Measurements from ENCODE around the gene TRIM33. TPM values are rescaled to one million over a fixed set of nuclear protein-coding genes. Genes with fewer than 3 reads are reported as not detected.
"Not testable (repeated sequence)": the region's sequence is repeated elsewhere in the genome, so short reads cannot be mapped to it uniquely, and the experiment has no call there.

Gene TRIM33
- total RNA-seq, 1 donor from 2014 or later, result 39.0 TPM

GRCh38 chr1:114468710-114469468 lies 42.1 kb downstream of the TRIM33 start:
- intact Hi-C loops (cut with micrococcal nuclease), result loop anchor here (2.0 to 5.0 kb wide), 2 partner anchors 14 to 43 kb away; partner anchors contain the start of gene TRIM33

- intact Hi-C loops (cut with micrococcal nuclease), result loop anchor here (2.0 to 5.0 kb wide), 2 partner anchors 15 to 44 kb away; partner anchors contain the start of gene TRIM33
Observed at GRCh38 chr1:114468047-114468446, 43.0 kb downstream of the TRIM33 start.

GRCh38 chr1:114467491-114467890 lies 43.5 kb downstream of the TRIM33 start:
- intact Hi-C loops (cut with micrococcal nuclease), result loop anchor here (1.0 to 5.0 kb wide), 2 partner anchors 8 to 45 kb away; partner anchors contain the start of gene TRIM33

- intact Hi-C loops (cut with micrococcal nuclease), result loop anchor here (1.0 to 5.0 kb wide), 2 partner anchors 7 to 46 kb away; partner anchors contain the start of gene TRIM33
Observed at GRCh38 chr1:114466334-114467014, 44.5 kb downstream of the TRIM33 start.

- intact Hi-C loops (cut with micrococcal nuclease), result no loop called here
Observed at GRCh38 chr1:114462963-114463362, 48.0 kb downstream of the TRIM33 start.

GRCh38 chr1:114462341-114462740 lies 48.7 kb downstream of the TRIM33 start:
- intact Hi-C loops (cut with micrococcal nuclease), result no loop called here

GRCh38 chr1:114458237-114458777 lies 52.7 kb downstream of the TRIM33 start:
- intact Hi-C loops (cut with micrococcal nuclease), result no loop called here

GRCh38 chr1:114457675-114458236 lies 53.2 kb downstream of the TRIM33 start:
- intact Hi-C loops (cut with micrococcal nuclease), result no loop called here

- intact Hi-C loops (cut with micrococcal nuclease), result no loop called here
Observed at GRCh38 chr1:114456586-114456985, 54.4 kb downstream of the TRIM33 start.

GRCh38 chr1:114455102-114455785 lies 55.8 kb downstream of the TRIM33 start:
- intact Hi-C loops (cut with micrococcal nuclease), result no loop called here

GRCh38 chr1:114454539-114454938 lies 56.5 kb downstream of the TRIM33 start:
- intact Hi-C loops (cut with micrococcal nuclease), result no loop called here

- intact Hi-C loops (cut with micrococcal nuclease), result no loop called here
Observed at GRCh38 chr1:114453361-114453784, 57.6 kb downstream of the TRIM33 start.

GRCh38 chr1:114448370-114449036 lies 62.5 kb downstream of the TRIM33 start:
- intact Hi-C loops (cut with micrococcal nuclease), result loop anchor here (5.0 kb wide), 1 partner anchor 64 kb away; the partner anchor contains the start of gene TRIM33

GRCh38 chr1:114446198-114446597 lies 64.8 kb downstream of the TRIM33 start:
- intact Hi-C loops (cut with micrococcal nuclease), result loop anchor here (5.0 kb wide), 1 partner anchor 66 kb away; the partner anchor contains the start of gene TRIM33

GRCh38 chr1:114443226-114443625 lies 67.8 kb downstream of the TRIM33 start:
- intact Hi-C loops (cut with micrococcal nuclease), result not testable (repeated sequence)

- intact Hi-C loops (cut with micrococcal nuclease), result no loop called here
Observed at GRCh38 chr1:114441332-114441731, 69.7 kb downstream of the TRIM33 start.

- intact Hi-C loops (cut with micrococcal nuclease), result no loop called here
Observed at GRCh38 chr1:114439369-114439768, 71.6 kb downstream of the TRIM33 start.

GRCh38 chr1:114437812-114438211 lies 73.2 kb downstream of the TRIM33 start:
- intact Hi-C loops (cut with micrococcal nuclease), result no loop called here

- intact Hi-C loops (cut with micrococcal nuclease), result no loop called here
Observed at GRCh38 chr1:114436799-114437198, 74.2 kb downstream of the TRIM33 start.

GRCh38 chr1:114435088-114435715 lies 75.8 kb downstream of the TRIM33 start:
- intact Hi-C loops (cut with micrococcal nuclease), result no loop called here
